SU-DHL-6 (cell line): ENCODE data around the gene CHCT1.

ENCODE experiments used
- CTCF ChIP-seq: fragments of 200-600 bp; sonication (generic); IDR thresholded peaks from one replicate; pipeline ENCODE4 v1.5.1; 2017; ENCODE audit warnings: antibody characterized with exemption, mild to moderate bottlenecking, low read length, moderate library complexity; ENCODE audit not compliant: insufficient read depth, poor library complexity, severe bottlenecking
- EZH2phosphoT487 ChIP-seq: fragments of 200-600 bp; sonication (generic), shearing (Covaris generic); conservative IDR thresholded peaks from 2 replicates; pipeline ENCODE4 v1.6.1; 2018; ENCODE audit warnings: mild to moderate bottlenecking, antibody characterized with exemption, low read length, moderate library complexity, mixed read lengths

- no peak for TF ChIP-seq CTCF
- TF ChIP-seq EZH2phosphoT487: no peak
Measured at GRCh38 chr17:60393840-60394723, 28.2 kb upstream of the CHCT1 start.
